HG02981 (cell line): ENCODE measurements around the gene PLEKHM1.

ENCODE experiments used
- ATAC-seq: cut with Tn5 transposase; IDR thresholded peaks from one replicate; pipeline ENCODE4 v1.9.1; 2021; ENCODE audit warnings: mild to moderate bottlenecking, moderate library complexity; ENCODE audit not compliant: unreplicated experiment

The PLEKHM1 gene

GRCh38 chr17:45404870-45405249 lies 85.7 kb downstream of the PLEKHM1 start:
- no peak for ATAC-seq

- no peak for ATAC-seq
These were observed 86.5 kb downstream of the PLEKHM1 start for GRCh38 chr17:45403906-45404490.

GRCh38 chr17:45402916-45403315 lies 87.6 kb downstream of the PLEKHM1 start:
- no peak for ATAC-seq

GRCh38 chr17:45398800-45399199 lies 91.7 kb downstream of the PLEKHM1 start:
- ATAC-seq = no peak

- no peak for ATAC-seq
These were observed 92.7 kb downstream of the PLEKHM1 start for GRCh38 chr17:45397796-45398195.

GRCh38 chr17:45396496-45397205 lies 93.9 kb downstream of the PLEKHM1 start:
- no peak for ATAC-seq

GRCh38 chr17:45395569-45396415 lies 94.7 kb downstream of the PLEKHM1 start:
- ATAC-seq = no peak

GRCh38 chr17:45394913-45395568 lies 95.5 kb downstream of the PLEKHM1 start:
- ATAC-seq = no peak

- no peak for ATAC-seq
These were observed 96.0 kb downstream of the PLEKHM1 start for GRCh38 chr17:45394564-45394912.

- no peak for ATAC-seq
These were observed 96.4 kb downstream of the PLEKHM1 start for GRCh38 chr17:45394091-45394490.

GRCh38 chr17:45393411-45393810 lies 97.1 kb downstream of the PLEKHM1 start:
- ATAC-seq = no peak

- no peak for ATAC-seq
These were observed 98.6 kb downstream of the PLEKHM1 start for GRCh38 chr17:45391918-45392317.

- ATAC-seq = no peak
These were observed 99.2 kb downstream of the PLEKHM1 start for GRCh38 chr17:45391291-45391690.

GRCh38 chr17:45389354-45389753 lies 101.2 kb downstream of the PLEKHM1 start:
- ATAC-seq = no peak

- ATAC-seq = no peak
These were observed 101.8 kb downstream of the PLEKHM1 start for GRCh38 chr17:45388604-45389325.

- no peak for ATAC-seq
These were observed 102.8 kb downstream of the PLEKHM1 start for GRCh38 chr17:45387739-45388138.

- ATAC-seq = no peak
These were observed 104.3 kb downstream of the PLEKHM1 start for GRCh38 chr17:45386178-45386577.
